ENCODE results near the gene PLXDC2.

The PLXDC2 gene

GRCh38 chr10:20075713-20076112 lies 259.5 kb downstream of the PLXDC2 start:
- H3K79me2 ChIP-seq (ENCODE audit: control insufficient read depth, low read length) = no peaks in the 10 kb centered on the region
- H3K27me3 ChIP-seq (ENCODE audit: control insufficient read depth, low read length) = no peaks in the 10 kb centered on the region
- H3F3A ChIP-seq (ENCODE audit: control insufficient read depth, insufficient read depth) = no peaks in the 10 kb centered on the region
- TF ChIP-seq EZH2phosphoT487 (IDR thresholded peaks at IDR 0.05; ENCODE audit: borderline replicate concordance, low read length) = no peak
- TF ChIP-seq, protein P1, sequence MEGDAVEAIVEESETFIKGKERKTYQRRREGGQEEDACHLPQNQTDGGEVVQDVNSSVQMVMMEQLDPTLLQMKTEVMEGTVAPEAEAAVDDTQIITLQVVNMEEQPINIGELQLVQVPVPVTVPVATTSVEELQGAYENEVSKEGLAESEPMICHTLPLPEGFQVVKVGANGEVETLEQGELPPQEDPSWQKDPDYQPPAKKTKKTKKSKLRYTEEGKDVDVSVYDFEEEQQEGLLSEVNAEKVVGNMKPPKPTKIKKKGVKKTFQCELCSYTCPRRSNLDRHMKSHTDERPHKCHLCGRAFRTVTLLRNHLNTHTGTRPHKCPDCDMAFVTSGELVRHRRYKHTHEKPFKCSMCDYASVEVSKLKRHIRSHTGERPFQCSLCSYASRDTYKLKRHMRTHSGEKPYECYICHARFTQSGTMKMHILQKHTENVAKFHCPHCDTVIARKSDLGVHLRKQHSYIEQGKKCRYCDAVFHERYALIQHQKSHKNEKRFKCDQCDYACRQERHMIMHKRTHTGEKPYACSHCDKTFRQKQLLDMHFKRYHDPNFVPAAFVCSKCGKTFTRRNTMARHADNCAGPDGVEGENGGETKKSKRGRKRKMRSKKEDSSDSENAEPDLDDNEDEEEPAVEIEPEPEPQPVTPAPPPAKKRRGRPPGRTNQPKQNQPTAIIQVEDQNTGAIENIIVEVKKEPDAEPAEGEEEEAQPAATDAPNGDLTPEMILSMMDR (IDR thresholded peaks at IDR 0.05; ENCODE audit: low read depth, low read length, poor library complexity, severe bottlenecking) = no peak
- H3K4me3 ChIP-seq (ENCODE audit: low read length) = no peak overlapping the region
- H3K9me2 ChIP-seq (replicated peaks; ENCODE audit: control insufficient read depth, low read length) = no peaks in the 10 kb centered on the region
- H3K4me1 ChIP-seq (ENCODE audit: control insufficient read depth, low read length) = no peaks in the 10 kb centered on the region
- no peak overlapping the region for H3K27ac ChIP-seq (ENCODE audit: low read depth, low read length)
- H3K9me3 ChIP-seq (ENCODE audit: control insufficient read depth, insufficient read depth, low read length) = no peaks in the 10 kb centered on the region
- H4K20me1 ChIP-seq (ENCODE audit: control insufficient read depth, insufficient read depth, low read depth, low read length) = no peaks in the 10 kb centered on the region
- no peaks in the 10 kb centered on the region for H3K36me3 ChIP-seq (ENCODE audit: control insufficient read depth, low read length)
- no peak overlapping the region for H3K4me2 ChIP-seq (ENCODE audit: low read length)

- no peak overlapping the region for H3K4me2 ChIP-seq (ENCODE audit: low read length)
Measured at GRCh38 chr10:20084451-20084850, 268.2 kb downstream of the PLXDC2 start.

DNA sequence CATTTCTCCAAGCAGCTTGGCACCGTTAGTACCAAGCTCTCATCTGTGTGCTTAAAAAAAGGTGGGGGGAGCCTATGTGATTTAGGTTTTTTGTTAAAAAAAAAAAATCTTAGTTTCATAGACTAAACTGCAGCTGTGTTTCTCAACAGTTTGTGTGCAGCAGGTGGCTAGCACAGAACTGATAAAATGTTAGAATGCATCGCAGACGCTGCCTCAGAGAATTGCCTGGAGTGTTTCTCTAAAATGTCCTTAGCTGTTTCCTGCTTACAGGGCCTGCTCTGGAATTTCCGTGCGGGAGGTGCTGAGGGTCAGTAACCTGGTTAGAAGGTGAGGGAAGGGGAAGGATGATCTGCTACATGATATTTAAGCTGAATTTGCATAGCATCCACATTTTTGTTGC lies 268.9 kb downstream of the PLXDC2 start:
- Histone ChIP-seq H3K9me2 (replicated peaks; ENCODE audit: control insufficient read depth, low read length) (no peaks in the 10 kb centered on the region), H4K20me1 (ENCODE audit: control insufficient read depth, insufficient read depth, low read depth, low read length) (no peaks in the 10 kb centered on the region), H3K9me3 (ENCODE audit: control insufficient read depth, insufficient read depth, low read length) (no peaks in the 10 kb centered on the region), H3K4me2 (ENCODE audit: low read length) (no peak overlapping the region), H3F3A (ENCODE audit: control insufficient read depth, insufficient read depth) (no peaks in the 10 kb centered on the region), H3K4me3 (ENCODE audit: low read length) (no peak overlapping the region), H3K4me1 (ENCODE audit: control insufficient read depth, low read length) (no peaks in the 10 kb centered on the region), H3K27ac (ENCODE audit: low read depth, low read length) (no peak overlapping the region), H3K36me3 (ENCODE audit: control insufficient read depth, low read length) (no peaks in the 10 kb centered on the region), H3K79me2 (ENCODE audit: control insufficient read depth, low read length) (no peaks in the 10 kb centered on the region), H3K27me3 (ENCODE audit: control insufficient read depth, low read length) (no peaks in the 10 kb centered on the region)
- TF ChIP-seq, protein P1 (IDR thresholded peaks at IDR 0.05; ENCODE audit: low read depth, low read length, poor library complexity, severe bottlenecking) = no peak
- no peak for TF ChIP-seq EZH2phosphoT487 (IDR thresholded peaks at IDR 0.05; ENCODE audit: borderline replicate concordance, low read length)

More at GRCh38 chr10:20084451-20084850, 268.2 kb downstream of the PLXDC2 start:
- no peak overlapping the region for H3K27ac ChIP-seq (ENCODE audit: low read depth, low read length)
- H3K4me3 ChIP-seq (ENCODE audit: low read length) = no peak overlapping the region
- TF ChIP-seq EZH2phosphoT487 (IDR thresholded peaks at IDR 0.05; ENCODE audit: borderline replicate concordance, low read length) = no peak
- H3K9me3 ChIP-seq (ENCODE audit: control insufficient read depth, insufficient read depth, low read length) = no peaks in the 10 kb centered on the region
- no peaks in the 10 kb centered on the region for H3K36me3 ChIP-seq (ENCODE audit: control insufficient read depth, low read length)
- H3F3A ChIP-seq (ENCODE audit: control insufficient read depth, insufficient read depth) = no peaks in the 10 kb centered on the region
- H3K9me2 ChIP-seq (replicated peaks; ENCODE audit: control insufficient read depth, low read length) = no peaks in the 10 kb centered on the region
- H3K79me2 ChIP-seq (ENCODE audit: control insufficient read depth, low read length) = no peaks in the 10 kb centered on the region
- H3K4me1 ChIP-seq (ENCODE audit: control insufficient read depth, low read length) = no peaks in the 10 kb centered on the region
- H4K20me1 ChIP-seq (ENCODE audit: control insufficient read depth, insufficient read depth, low read depth, low read length) = no peaks in the 10 kb centered on the region
- no peaks in the 10 kb centered on the region for H3K27me3 ChIP-seq (ENCODE audit: control insufficient read depth, low read length)

- Histone ChIP-seq H3K27ac (ENCODE audit: low read depth, low read length) (no peak overlapping the region), H3K4me3 (ENCODE audit: low read length) (no peak overlapping the region), H3K79me2 (ENCODE audit: control insufficient read depth, low read length) (no peaks in the 10 kb centered on the region), H4K20me1 (ENCODE audit: control insufficient read depth, insufficient read depth, low read depth, low read length) (no peaks in the 10 kb centered on the region), H3K9me3 (ENCODE audit: control insufficient read depth, insufficient read depth, low read length) (no peaks in the 10 kb centered on the region), H3F3A (ENCODE audit: control insufficient read depth, insufficient read depth) (no peaks in the 10 kb centered on the region), H3K27me3 (ENCODE audit: control insufficient read depth, low read length) (no peaks in the 10 kb centered on the region), H3K36me3 (ENCODE audit: control insufficient read depth, low read length) (no peaks in the 10 kb centered on the region), H3K4me1 (ENCODE audit: control insufficient read depth, low read length) (no peaks in the 10 kb centered on the region), H3K4me2 (ENCODE audit: low read length) (no peak overlapping the region), H3K9me2 (replicated peaks; ENCODE audit: control insufficient read depth, low read length) (no peaks in the 10 kb centered on the region)
- TF ChIP-seq EZH2phosphoT487 (IDR thresholded peaks at IDR 0.05; ENCODE audit: borderline replicate concordance, low read length) = no peak
- TF ChIP-seq, protein P1 (IDR thresholded peaks at IDR 0.05; ENCODE audit: low read depth, low read length, poor library complexity, severe bottlenecking) = no peak
Measured at GRCh38 chr10:20087353-20087752, 271.1 kb downstream of the PLXDC2 start.
